Measurements from ENCODE around the gene ANKRD33B. TPM values are rescaled to one million over a fixed set of nuclear protein-coding genes. Genes with fewer than 3 reads are reported as not detected.
"Not testable (repeated sequence)": the region's sequence is repeated elsewhere in the genome, so short reads cannot be mapped to it uniquely, and the experiment has no call there.

Gene ANKRD33B
- total RNA-seq, 1 donor from 2014 or later = 2.2 TPM

DNA sequence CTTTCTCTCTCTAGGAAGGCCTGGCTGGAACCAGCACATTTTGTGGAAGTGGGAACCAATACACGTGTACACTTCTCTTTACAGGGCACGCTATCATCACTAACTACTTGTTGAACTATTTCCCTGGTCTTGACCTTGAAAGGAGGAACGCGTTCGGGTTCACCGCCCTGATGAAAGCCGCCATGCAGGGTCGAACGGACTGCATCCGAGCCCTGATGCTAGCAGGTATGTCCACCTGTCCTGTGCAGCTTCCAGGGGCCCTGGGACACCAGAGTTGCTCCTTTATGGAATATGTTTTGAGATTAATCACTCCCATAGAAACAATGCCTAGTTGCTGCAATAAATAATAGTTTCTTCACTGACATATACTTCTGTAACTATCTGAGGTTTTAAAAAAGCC is 74.1 kb downstream of the ANKRD33B start:
- DNase-seq (ENCODE audit: low spot score) = no peak
- Mint-ChIP-seq H3K27me3 (ENCODE audit: insufficient read depth, low read depth) (peaks cover 14% of the 10 kb centered on the region), H3K4me1 (peaks cover 23% of the 10 kb centered on the region), H3K36me3 (no peaks in the 10 kb centered on the region), H3K4me3 (no peak overlapping the region), H3K27ac (no peak overlapping the region), H3K9me3 (peaks cover 11% of the 10 kb centered on the region)
- Histone ChIP-seq H3K79me2 (ENCODE audit: low read depth) (no peaks in the 10 kb centered on the region), H3K27ac (no peak overlapping the region), H3K9ac (no peak overlapping the region), H3F3A (ENCODE audit: low read depth) (peaks cover 4% of the 10 kb centered on the region), H2AFZ (replicated peaks) (no peak overlapping the region), H3K36me3 (no peaks in the 10 kb centered on the region), H3K27me3 (peaks cover 5% of the 10 kb centered on the region), H3K9me3 (ENCODE audit: low read depth) (no peaks in the 10 kb centered on the region), H3K4me3 (peak overlapping the region; percentile 39), H3K4me2 (peak overlapping the region; percentile 81), H4K20me1 (ENCODE audit: low read depth) (no peaks in the 10 kb centered on the region), H3K4me1 (no peaks in the 10 kb centered on the region)
- TF ChIP-seq EZH2 (IDR thresholded peaks at IDR 0.05) (no peak), EZH2phosphoT487 (IDR thresholded peaks at IDR 0.05) (no peak)
- TF ChIP-seq, protein P1, sequence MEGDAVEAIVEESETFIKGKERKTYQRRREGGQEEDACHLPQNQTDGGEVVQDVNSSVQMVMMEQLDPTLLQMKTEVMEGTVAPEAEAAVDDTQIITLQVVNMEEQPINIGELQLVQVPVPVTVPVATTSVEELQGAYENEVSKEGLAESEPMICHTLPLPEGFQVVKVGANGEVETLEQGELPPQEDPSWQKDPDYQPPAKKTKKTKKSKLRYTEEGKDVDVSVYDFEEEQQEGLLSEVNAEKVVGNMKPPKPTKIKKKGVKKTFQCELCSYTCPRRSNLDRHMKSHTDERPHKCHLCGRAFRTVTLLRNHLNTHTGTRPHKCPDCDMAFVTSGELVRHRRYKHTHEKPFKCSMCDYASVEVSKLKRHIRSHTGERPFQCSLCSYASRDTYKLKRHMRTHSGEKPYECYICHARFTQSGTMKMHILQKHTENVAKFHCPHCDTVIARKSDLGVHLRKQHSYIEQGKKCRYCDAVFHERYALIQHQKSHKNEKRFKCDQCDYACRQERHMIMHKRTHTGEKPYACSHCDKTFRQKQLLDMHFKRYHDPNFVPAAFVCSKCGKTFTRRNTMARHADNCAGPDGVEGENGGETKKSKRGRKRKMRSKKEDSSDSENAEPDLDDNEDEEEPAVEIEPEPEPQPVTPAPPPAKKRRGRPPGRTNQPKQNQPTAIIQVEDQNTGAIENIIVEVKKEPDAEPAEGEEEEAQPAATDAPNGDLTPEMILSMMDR (IDR thresholded peaks at IDR 0.05) = no peak

DNA sequence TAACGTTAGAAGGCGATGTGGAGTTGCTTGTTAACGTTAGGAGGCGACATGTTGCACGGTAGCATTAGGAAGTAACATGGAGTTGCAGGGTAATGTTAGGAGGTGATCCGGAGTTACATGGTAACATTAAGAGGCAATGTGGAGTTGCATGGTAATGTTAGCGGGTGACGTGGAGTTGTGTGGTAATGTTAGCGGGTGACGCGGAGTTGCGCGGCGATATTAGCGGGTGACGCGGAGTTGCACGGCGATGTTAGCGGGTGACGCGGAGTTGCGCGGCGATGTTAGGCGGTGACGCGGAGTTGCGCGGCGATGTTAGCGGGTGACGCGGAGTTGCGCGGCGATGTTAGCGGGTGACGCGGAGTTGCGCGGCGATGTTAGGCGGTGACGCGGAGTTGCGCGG is 74.9 kb downstream of the ANKRD33B start:
- H3K36me3 Mint-ChIP-seq, H3K4me2 ChIP-seq: not testable (repeated sequence)
- H3K27ac Mint-ChIP-seq = peak overlapping the region; percentile 64

DNA sequence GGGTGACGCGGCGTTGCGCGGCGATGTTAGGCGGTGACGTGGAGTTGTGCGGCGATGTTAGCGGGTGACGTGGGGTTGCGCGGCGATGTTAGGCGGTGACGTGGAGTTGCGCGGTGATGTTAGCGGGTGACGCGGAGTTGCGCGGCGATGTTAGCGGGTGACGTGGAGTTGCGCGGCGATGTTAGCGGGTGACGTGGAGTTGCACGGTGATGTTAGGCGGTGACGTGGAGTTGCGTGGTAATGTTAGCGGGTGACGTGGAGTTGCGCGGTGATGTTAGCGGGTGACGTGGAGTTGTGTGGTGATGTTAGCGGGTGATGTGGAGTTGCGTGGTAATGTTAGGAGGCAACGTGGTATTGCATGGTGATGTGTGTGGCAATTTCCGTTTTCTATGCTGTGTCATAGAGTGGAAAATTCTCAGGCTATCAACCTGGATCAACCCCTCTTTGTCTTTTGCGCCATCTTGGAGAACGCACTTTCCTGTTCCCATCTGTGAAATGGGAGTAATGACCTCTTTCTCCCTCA is 76.0 kb downstream of the ANKRD33B start:
- H3K9me3 ChIP-seq (ENCODE audit: low read depth) = no peaks in the 10 kb centered on the region
- H3K4me2 ChIP-seq = no peak overlapping the region
- no peak overlapping the region for H3K27ac Mint-ChIP-seq
- H3K27me3 Mint-ChIP-seq (ENCODE audit: insufficient read depth, low read depth) = peaks cover 14% of the 10 kb centered on the region
- H3K4me3 ChIP-seq = no peak overlapping the region
- H3K4me1 Mint-ChIP-seq = peaks cover 21% of the 10 kb centered on the region
- H3K27ac ChIP-seq = no peak overlapping the region
- peaks cover 11% of the 10 kb centered on the region for H3K9me3 Mint-ChIP-seq
- H3K27me3 ChIP-seq = peaks cover 5% of the 10 kb centered on the region
- peaks cover 4% of the 10 kb centered on the region for H3F3A ChIP-seq (ENCODE audit: low read depth)
- no peak overlapping the region for H3K4me3 Mint-ChIP-seq
- H2AFZ ChIP-seq (replicated peaks) = no peak overlapping the region
- H3K36me3 ChIP-seq = no peaks in the 10 kb centered on the region
- TF ChIP-seq EZH2phosphoT487 (IDR thresholded peaks at IDR 0.05) (no peak), EZH2 (IDR thresholded peaks at IDR 0.05) (no peak)
- TF ChIP-seq, protein P1 (IDR thresholded peaks at IDR 0.05) = no peak
- H4K20me1 ChIP-seq (ENCODE audit: low read depth) = no peaks in the 10 kb centered on the region
- no peak for DNase-seq (ENCODE audit: low spot score)
- H3K36me3 Mint-ChIP-seq = no peaks in the 10 kb centered on the region
- H3K79me2 ChIP-seq (ENCODE audit: low read depth) = no peaks in the 10 kb centered on the region
- no peak overlapping the region for H3K9ac ChIP-seq
- H3K4me1 ChIP-seq = no peaks in the 10 kb centered on the region

More for the DNA sequence above, 74.9 kb downstream of the ANKRD33B start:
- H3K9me3 ChIP-seq (ENCODE audit: low read depth); H3K4me3 ChIP-seq; H3K27ac ChIP-seq; H3K4me1 ChIP-seq; H3K9ac ChIP-seq; DNase-seq (ENCODE audit: low spot score); H3K79me2 ChIP-seq (ENCODE audit: low read depth); H2AFZ ChIP-seq (replicated peaks); H3K27me3 ChIP-seq; H4K20me1 ChIP-seq (ENCODE audit: low read depth); H3K36me3 ChIP-seq; H3F3A ChIP-seq (ENCODE audit: low read depth); H3K4me3 Mint-ChIP-seq: not testable (repeated sequence)
- peaks cover 11% of the 10 kb centered on the region for H3K9me3 Mint-ChIP-seq
- peaks cover 23% of the 10 kb centered on the region for H3K4me1 Mint-ChIP-seq
- peaks cover 14% of the 10 kb centered on the region for H3K27me3 Mint-ChIP-seq (ENCODE audit: insufficient read depth, low read depth)

DNA sequence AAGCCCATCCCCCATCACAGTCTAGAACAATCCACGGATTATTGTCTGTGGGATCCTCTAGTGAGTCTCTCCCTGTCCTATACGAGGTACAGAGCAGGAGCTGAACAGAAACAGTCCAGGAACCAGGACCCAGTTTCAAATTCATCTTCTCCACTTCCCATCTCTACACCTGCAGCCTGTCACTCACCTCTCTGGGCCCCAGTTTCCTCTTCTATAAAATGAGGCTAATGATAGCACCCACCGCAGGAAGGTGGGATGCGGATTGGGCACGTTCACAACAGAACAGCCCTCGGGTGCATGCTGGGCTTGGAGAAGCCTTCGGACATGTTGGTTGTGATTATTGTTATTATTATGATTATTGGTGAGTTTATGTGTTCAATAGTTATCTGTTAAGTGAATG is 78.5 kb downstream of the ANKRD33B start:
- H3K27me3 ChIP-seq = peaks cover under 1% of the 10 kb centered on the region
- H3K4me1 ChIP-seq = no peaks in the 10 kb centered on the region
- peaks cover 10% of the 10 kb centered on the region for H3K4me1 Mint-ChIP-seq
- H4K20me1 ChIP-seq (ENCODE audit: low read depth) = no peaks in the 10 kb centered on the region
- no peak overlapping the region for H2AFZ ChIP-seq (replicated peaks)
- H3K9me3 ChIP-seq (ENCODE audit: low read depth) = no peaks in the 10 kb centered on the region
- H3K9ac ChIP-seq = no peak overlapping the region
- no peaks in the 10 kb centered on the region for H3K36me3 ChIP-seq
- H3K4me3 Mint-ChIP-seq = no peak overlapping the region
- H3F3A ChIP-seq (ENCODE audit: low read depth) = peaks cover 4% of the 10 kb centered on the region
- no peaks in the 10 kb centered on the region for H3K36me3 Mint-ChIP-seq
- no peak overlapping the region for H3K27ac Mint-ChIP-seq
- H3K4me2 ChIP-seq = no peak overlapping the region
- H3K4me3 ChIP-seq = no peak overlapping the region
- no peaks in the 10 kb centered on the region for H3K79me2 ChIP-seq (ENCODE audit: low read depth)
- H3K27ac ChIP-seq = no peak overlapping the region
- DNase-seq (ENCODE audit: low spot score) = no peak
- peaks cover 11% of the 10 kb centered on the region for H3K9me3 Mint-ChIP-seq
- no peak for TF ChIP-seq EZH2phosphoT487 (IDR thresholded peaks at IDR 0.05)
- TF ChIP-seq, protein P1 (IDR thresholded peaks at IDR 0.05) = no peak
- no peak for TF ChIP-seq EZH2 (IDR thresholded peaks at IDR 0.05)
- peaks cover 10% of the 10 kb centered on the region for H3K27me3 Mint-ChIP-seq (ENCODE audit: insufficient read depth, low read depth)

All from neural progenitor cell (in vitro differentiated cells).